Measurements from ENCODE around the gene SIM2.

SIM2 gene

GRCh38 chr21:36721817-36722216 is 22.9 kb downstream of the SIM2 start:
- H3K4me3 ChIP-seq, result no peak overlapping the region
- in situ Hi-C loops (cut with MboI; ENCODE audit: low sequenced_read_pairs), result no loop called here
- H3K4me1 ChIP-seq, result peaks cover 12% of the 10 kb centered on the region
- H3K36me3 ChIP-seq (replicated peaks), result no peaks in the 10 kb centered on the region
- no peaks in the 10 kb centered on the region for H3K27me3 ChIP-seq (ENCODE audit: low read depth)
- DNase-seq (ENCODE audit: low spot score in 2 of 2), result no peak
- H3K9me3 ChIP-seq, result no peaks in the 10 kb centered on the region

DNA sequence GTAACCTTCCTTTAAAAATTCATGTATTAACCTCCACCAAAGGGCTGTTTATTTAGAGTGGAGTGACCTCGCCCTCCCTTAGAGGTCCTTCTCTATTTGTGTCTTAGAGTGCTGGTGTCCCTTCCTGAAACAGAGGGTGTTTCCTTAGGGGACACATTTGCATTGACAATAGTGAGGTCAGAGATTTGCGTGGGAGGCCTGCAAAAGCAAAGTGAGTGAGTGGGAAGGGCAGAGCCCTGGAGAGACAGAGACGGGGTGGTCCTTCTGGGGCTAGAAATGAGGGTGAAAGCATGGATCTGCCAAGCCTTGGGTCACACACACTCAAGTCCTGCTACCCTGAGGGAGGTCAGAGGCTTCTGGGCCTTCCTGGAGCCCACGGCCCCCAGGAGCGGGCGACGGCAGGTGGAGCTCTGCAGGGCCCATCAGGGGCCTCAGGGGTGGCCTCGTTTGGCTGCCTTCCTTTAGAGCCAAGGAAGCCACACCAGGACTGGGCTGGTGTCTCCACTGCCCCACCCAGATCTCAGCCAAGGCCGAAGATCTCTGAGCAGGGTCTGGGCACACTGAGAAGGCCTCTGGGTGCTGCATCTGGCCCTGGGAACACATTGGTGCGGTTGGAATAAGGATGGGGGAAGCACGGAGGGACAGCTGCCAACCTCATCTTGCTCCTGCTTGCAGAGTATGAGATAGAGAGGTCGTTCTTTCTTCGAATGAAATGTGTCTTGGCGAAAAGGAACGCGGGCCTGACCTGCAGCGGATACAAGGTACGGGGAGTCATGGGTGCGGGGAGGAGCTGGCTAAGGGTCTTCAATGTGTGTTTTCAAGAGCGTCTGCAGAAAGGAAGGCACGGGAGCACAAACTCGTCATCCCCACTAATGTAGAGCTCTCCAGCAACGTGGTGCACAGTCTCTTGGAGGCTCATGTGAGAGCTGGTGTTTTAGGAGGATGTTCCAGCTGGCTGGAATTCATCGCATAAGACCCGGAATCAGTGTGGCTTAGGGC is 23.8 kb downstream of the SIM2 start:
- Histone ChIP-seq H3K4me3 (no peak overlapping the region), H3K27me3 (ENCODE audit: low read depth) (no peaks in the 10 kb centered on the region), H3K9me3 (no peaks in the 10 kb centered on the region), H3K36me3 (replicated peaks) (no peaks in the 10 kb centered on the region), H3K4me1 (peaks cover 10% of the 10 kb centered on the region)
- in situ Hi-C loops (cut with MboI; ENCODE audit: low sequenced_read_pairs), result no loop called here
- no peak for DNase-seq (ENCODE audit: low spot score in 2 of 2)

- peaks cover 3% of the 10 kb centered on the region; the same call in 1 of the 2 replicates for H3K4me1 ChIP-seq
- no peaks in the 10 kb centered on the region for H3K9me3 ChIP-seq
- H3K4me3 ChIP-seq, result no peak overlapping the region
- in situ Hi-C loops (cut with MboI; ENCODE audit: low sequenced_read_pairs), result no loop called here
- H3K36me3 ChIP-seq (replicated peaks), result no peaks in the 10 kb centered on the region
- no peak for DNase-seq (ENCODE audit: low spot score in 2 of 2)
- no peaks in the 10 kb centered on the region for H3K27me3 ChIP-seq (ENCODE audit: low read depth)
These were observed 24.5 kb downstream of the SIM2 start for GRCh38 chr21:36723371-36723881.

DNA sequence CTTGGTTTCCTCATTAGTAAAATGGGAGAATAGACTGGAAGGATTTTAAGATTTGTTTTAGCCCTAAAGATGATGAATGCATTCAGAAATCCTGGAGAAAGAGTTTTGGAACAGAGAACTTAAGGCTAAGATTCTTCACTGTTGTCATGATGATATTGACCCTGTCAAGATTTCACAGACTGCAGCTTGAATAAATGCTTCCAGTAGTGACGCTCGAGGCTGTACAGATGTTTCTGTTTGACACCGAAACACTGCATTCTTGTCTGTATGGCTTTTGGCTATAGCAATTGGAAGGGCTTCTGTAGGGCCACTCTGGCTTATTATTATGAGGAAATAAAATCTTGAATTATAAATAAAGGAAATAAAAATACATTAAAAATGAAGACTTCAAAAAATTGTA is 25.7 kb downstream of the SIM2 start:
- DNase-seq (ENCODE audit: low spot score in 2 of 2), result no peak
- Histone ChIP-seq H3K27me3 (ENCODE audit: low read depth) (no peaks in the 10 kb centered on the region), H3K4me1 (no peaks in the 10 kb centered on the region), H3K4me3 (no peak overlapping the region), H3K9me3 (no peaks in the 10 kb centered on the region), H3K36me3 (replicated peaks) (no peaks in the 10 kb centered on the region)
- in situ Hi-C loops (cut with MboI; ENCODE audit: low sequenced_read_pairs), result no loop called here

GRCh38 chr21:36725793-36726386 is 27.0 kb downstream of the SIM2 start:
- H3K4me3 ChIP-seq, result no peak overlapping the region
- no peaks in the 10 kb centered on the region for H3K4me1 ChIP-seq
- H3K9me3 ChIP-seq, result no peaks in the 10 kb centered on the region
- in situ Hi-C loops (cut with MboI; ENCODE audit: low sequenced_read_pairs), result no loop called here
- DNase-seq (ENCODE audit: low spot score in 2 of 2), result no peak
- H3K27me3 ChIP-seq (ENCODE audit: low read depth), result no peaks in the 10 kb centered on the region
- no peaks in the 10 kb centered on the region for H3K36me3 ChIP-seq (replicated peaks)

DNA sequence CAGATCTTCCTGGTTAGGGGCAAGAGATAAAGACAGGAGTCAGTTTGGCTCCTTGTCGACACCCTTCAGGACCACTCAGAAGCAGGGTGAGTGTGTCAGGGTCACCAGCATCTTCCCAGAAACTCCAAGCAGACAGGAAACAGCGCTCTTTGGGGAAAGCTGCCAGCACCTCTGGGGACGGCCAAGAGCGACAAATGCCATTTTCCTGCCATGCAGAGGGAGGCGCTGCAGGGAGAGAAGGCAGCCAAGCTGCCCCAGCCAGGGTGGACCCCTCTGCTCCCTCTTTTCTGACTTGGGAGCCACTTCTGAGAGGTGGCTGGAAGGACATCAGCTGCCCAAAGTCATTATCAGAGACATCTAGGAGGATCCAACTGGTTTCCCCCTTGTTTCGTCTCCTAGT is 29.0 kb downstream of the SIM2 start:
- DNase-seq (ENCODE audit: low spot score in 2 of 2), result no peak
- Histone ChIP-seq H3K4me1 (no peaks in the 10 kb centered on the region), H3K4me3 (no peak overlapping the region), H3K27me3 (ENCODE audit: low read depth) (no peaks in the 10 kb centered on the region), H3K36me3 (replicated peaks) (no peaks in the 10 kb centered on the region; the same call in 1 of the 2 replicates), H3K9me3 (no peaks in the 10 kb centered on the region)
- in situ Hi-C loops (cut with MboI; ENCODE audit: low sequenced_read_pairs), result no loop called here

- in situ Hi-C loops (cut with MboI; ENCODE audit: low sequenced_read_pairs), result no loop called here
- DNase-seq (ENCODE audit: low spot score in 2 of 2), result no peak
- no peaks in the 10 kb centered on the region for H3K4me1 ChIP-seq
These were observed 29.6 kb downstream of the SIM2 start for GRCh38 chr21:36728371-36729111.

DNA sequence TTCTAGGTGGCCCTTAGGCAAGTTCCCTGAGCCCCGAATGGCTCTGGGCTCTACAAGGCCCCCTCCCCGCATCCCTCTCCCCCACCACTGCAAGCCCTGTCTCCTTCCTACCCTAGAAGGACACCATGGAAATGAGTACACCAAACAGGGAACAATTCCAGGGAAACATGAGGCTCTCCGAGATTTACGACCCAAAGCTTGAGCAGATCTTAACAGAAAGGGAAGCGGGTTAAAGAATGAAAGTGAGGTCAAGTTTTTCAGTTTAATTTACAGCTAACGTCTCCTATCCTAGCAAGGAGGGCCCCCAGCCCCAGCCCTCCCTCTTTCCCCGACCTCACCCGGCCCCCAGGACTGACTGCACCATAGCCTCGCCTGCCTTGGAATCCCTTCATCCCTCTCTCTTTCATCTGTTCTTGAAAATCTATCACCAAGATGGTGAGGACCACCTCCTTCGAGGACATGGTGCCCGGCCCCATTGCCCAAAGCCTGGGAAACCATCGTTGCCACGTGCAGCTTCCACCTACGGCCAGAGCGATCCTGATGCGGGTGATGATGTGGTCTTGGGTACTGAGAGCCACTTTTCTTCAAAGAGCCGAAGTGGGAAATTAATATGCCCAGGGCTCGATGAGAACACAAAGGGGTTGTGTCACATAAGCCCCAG is 30.5 kb downstream of the SIM2 start:
- H3K27me3 ChIP-seq (ENCODE audit: low read depth), result no peaks in the 10 kb centered on the region
- no peak overlapping the region for H3K4me3 ChIP-seq
- DNase-seq (ENCODE audit: low spot score in 2 of 2), result no peak
- in situ Hi-C loops (cut with MboI; ENCODE audit: low sequenced_read_pairs), result no loop called here
- H3K36me3 ChIP-seq (replicated peaks), result no peaks in the 10 kb centered on the region; the same call in none of the 2 replicates
- H3K9me3 ChIP-seq, result no peaks in the 10 kb centered on the region
- no peaks in the 10 kb centered on the region for H3K4me1 ChIP-seq

More at GRCh38 chr21:36728371-36729111, 29.6 kb downstream of the SIM2 start:
- Histone ChIP-seq H3K9me3 (no peaks in the 10 kb centered on the region), H3K4me3 (no peak overlapping the region), H3K36me3 (replicated peaks) (no peaks in the 10 kb centered on the region; the same call in 1 of the 2 replicates), H3K27me3 (ENCODE audit: low read depth) (no peaks in the 10 kb centered on the region)

GRCh38 chr21:36730291-36731281 is 31.7 kb downstream of the SIM2 start:
- Histone ChIP-seq H3K27me3 (ENCODE audit: low read depth) (no peaks in the 10 kb centered on the region), H3K36me3 (replicated peaks) (no peaks in the 10 kb centered on the region; the same call in none of the 2 replicates), H3K4me3 (no peak overlapping the region), H3K9me3 (no peaks in the 10 kb centered on the region), H3K4me1 (no peaks in the 10 kb centered on the region)
- DNase-seq (ENCODE audit: low spot score in 2 of 2), result no peak
- in situ Hi-C loops (cut with MboI; ENCODE audit: low sequenced_read_pairs), result no loop called here

- Histone ChIP-seq H3K4me1 (no peaks in the 10 kb centered on the region), H3K4me3 (no peak overlapping the region), H3K36me3 (replicated peaks) (no peaks in the 10 kb centered on the region; the same call in none of the 2 replicates), H3K9me3 (no peaks in the 10 kb centered on the region), H3K27me3 (ENCODE audit: low read depth) (no peaks in the 10 kb centered on the region)
- no peak for DNase-seq (ENCODE audit: low spot score in 2 of 2)
- in situ Hi-C loops (cut with MboI; ENCODE audit: low sequenced_read_pairs), result no loop called here
These were observed 33.3 kb downstream of the SIM2 start for GRCh38 chr21:36732217-36732616.

GRCh38 chr21:36732761-36733160 is 33.8 kb downstream of the SIM2 start:
- no peak for DNase-seq (ENCODE audit: low spot score in 2 of 2)
- no peaks in the 10 kb centered on the region for H3K27me3 ChIP-seq (ENCODE audit: low read depth)
- H3K36me3 ChIP-seq (replicated peaks), result no peaks in the 10 kb centered on the region; the same call in none of the 2 replicates
- in situ Hi-C loops (cut with MboI; ENCODE audit: low sequenced_read_pairs), result no loop called here
- no peaks in the 10 kb centered on the region for H3K4me1 ChIP-seq
- no peaks in the 10 kb centered on the region for H3K9me3 ChIP-seq
- no peak overlapping the region for H3K4me3 ChIP-seq

GRCh38 chr21:36733857-36734256 is 34.9 kb downstream of the SIM2 start:
- Histone ChIP-seq H3K9me3 (no peaks in the 10 kb centered on the region), H3K27me3 (ENCODE audit: low read depth) (no peaks in the 10 kb centered on the region), H3K4me1 (no peaks in the 10 kb centered on the region), H3K36me3 (replicated peaks) (no peaks in the 10 kb centered on the region; the same call in none of the 2 replicates), H3K4me3 (no peak overlapping the region)
- in situ Hi-C loops (cut with MboI; ENCODE audit: low sequenced_read_pairs), result no loop called here
- DNase-seq (ENCODE audit: low spot score in 2 of 2), result no peak
